Measurements from ENCODE around the gene TANGO6.

TANGO6 gene

GRCh38 chr16:68806422-68806821, 36.9 kb upstream of the TANGO6 start:
- H3K36me3 ChIP-seq (ENCODE audit: low read depth), result peaks cover 93% of the 10 kb centered on the region
- DNase-seq (ENCODE audit: low spot score), result no peak

GRCh38 chr16:68806981-68807380, 36.4 kb upstream of the TANGO6 start:
- Histone ChIP-seq H3K4me1 (ENCODE audit: insufficient read depth, poor library complexity, severe bottlenecking) (peaks cover 3% of the 10 kb centered on the region), H3K9me3 (ENCODE audit: severe bottlenecking) (no peaks in the 10 kb centered on the region), H3K4me3 (ENCODE audit: severe bottlenecking) (no peak overlapping the region), H3K27ac (ENCODE audit: poor library complexity, severe bottlenecking) (no peak overlapping the region), H3K36me3 (ENCODE audit: low read depth) (peaks cover 93% of the 10 kb centered on the region), H3K27me3 (ENCODE audit: insufficient read depth, poor library complexity, severe bottlenecking) (no peaks in the 10 kb centered on the region)
- ATAC-seq (ENCODE audit: low read depth) (no peak), DNase-seq (ENCODE audit: low spot score) (no peak)
- TF ChIP-seq CTCF (IDR thresholded peaks at IDR 0.05; ENCODE audit: poor library complexity, severe bottlenecking), result no peak

More at GRCh38 chr16:68806422-68806821, 36.9 kb upstream of the TANGO6 start:
- no peaks in the 10 kb centered on the region for H3K9me3 ChIP-seq (ENCODE audit: severe bottlenecking)
- no peak for TF ChIP-seq CTCF (IDR thresholded peaks at IDR 0.05; ENCODE audit: poor library complexity, severe bottlenecking)
- H3K27me3 ChIP-seq (ENCODE audit: insufficient read depth, poor library complexity, severe bottlenecking), result no peaks in the 10 kb centered on the region
- peaks cover 4% of the 10 kb centered on the region for H3K4me1 ChIP-seq (ENCODE audit: insufficient read depth, poor library complexity, severe bottlenecking)
- no peak overlapping the region for H3K4me3 ChIP-seq (ENCODE audit: severe bottlenecking)
- no peak for ATAC-seq (ENCODE audit: low read depth)
- no peak overlapping the region for H3K27ac ChIP-seq (ENCODE audit: poor library complexity, severe bottlenecking)

- no peaks in the 10 kb centered on the region for H3K27me3 ChIP-seq (ENCODE audit: insufficient read depth, poor library complexity, severe bottlenecking)
- no peak for TF ChIP-seq CTCF (IDR thresholded peaks at IDR 0.05; ENCODE audit: poor library complexity, severe bottlenecking)
- H3K4me1 ChIP-seq (ENCODE audit: insufficient read depth, poor library complexity, severe bottlenecking), result no peaks in the 10 kb centered on the region
- ATAC-seq (ENCODE audit: low read depth), result no peak
- H3K4me3 ChIP-seq (ENCODE audit: severe bottlenecking), result no peak overlapping the region
- no peak for DNase-seq (ENCODE audit: low spot score)
- peaks cover 96% of the 10 kb centered on the region for H3K36me3 ChIP-seq (ENCODE audit: low read depth)
- H3K27ac ChIP-seq (ENCODE audit: poor library complexity, severe bottlenecking), result no peak overlapping the region
- no peaks in the 10 kb centered on the region for H3K9me3 ChIP-seq (ENCODE audit: severe bottlenecking)
Measured at GRCh38 chr16:68814516-68814915, 28.8 kb upstream of the TANGO6 start.

GRCh38 chr16:68823401-68824135, 19.8 kb upstream of the TANGO6 start:
- Histone ChIP-seq H3K27ac (ENCODE audit: poor library complexity, severe bottlenecking) (peak overlapping the region; percentile 30), H3K4me1 (ENCODE audit: insufficient read depth, poor library complexity, severe bottlenecking) (no peaks in the 10 kb centered on the region), H3K27me3 (ENCODE audit: insufficient read depth, poor library complexity, severe bottlenecking) (no peaks in the 10 kb centered on the region), H3K36me3 (ENCODE audit: low read depth) (peaks cover 96% of the 10 kb centered on the region), H3K4me3 (ENCODE audit: severe bottlenecking) (no peak overlapping the region), H3K9me3 (ENCODE audit: severe bottlenecking) (no peaks in the 10 kb centered on the region)
- DNase-seq (ENCODE audit: low spot score) (no peak), ATAC-seq (ENCODE audit: low read depth) (peak; percentile 62; the same call in 1 of the 3 replicates)
- no peak for TF ChIP-seq CTCF (IDR thresholded peaks at IDR 0.05; ENCODE audit: poor library complexity, severe bottlenecking)

- no peaks in the 10 kb centered on the region for H3K27me3 ChIP-seq (ENCODE audit: insufficient read depth, poor library complexity, severe bottlenecking)
- no peak overlapping the region for H3K27ac ChIP-seq (ENCODE audit: poor library complexity, severe bottlenecking)
- peaks cover 96% of the 10 kb centered on the region for H3K36me3 ChIP-seq (ENCODE audit: low read depth)
- ATAC-seq (ENCODE audit: low read depth) (no peak), DNase-seq (ENCODE audit: low spot score) (no peak)
- no peaks in the 10 kb centered on the region for H3K9me3 ChIP-seq (ENCODE audit: severe bottlenecking)
- no peak overlapping the region for H3K4me3 ChIP-seq (ENCODE audit: severe bottlenecking)
- no peaks in the 10 kb centered on the region for H3K4me1 ChIP-seq (ENCODE audit: insufficient read depth, poor library complexity, severe bottlenecking)
- TF ChIP-seq CTCF (IDR thresholded peaks at IDR 0.05; ENCODE audit: poor library complexity, severe bottlenecking), result no peak
Measured at GRCh38 chr16:68825427-68825826, 17.9 kb upstream of the TANGO6 start.
